ENCODE results near the gene KANSL1. TPM values are rescaled to one million over a fixed set of nuclear protein-coding genes. Genes with fewer than 3 reads are reported as not detected.

The KANSL1 gene
- polyA plus RNA-seq, 1 of the 3 experiments (the other 2 are of a cell fraction) = 10.0 TPM

DNA sequence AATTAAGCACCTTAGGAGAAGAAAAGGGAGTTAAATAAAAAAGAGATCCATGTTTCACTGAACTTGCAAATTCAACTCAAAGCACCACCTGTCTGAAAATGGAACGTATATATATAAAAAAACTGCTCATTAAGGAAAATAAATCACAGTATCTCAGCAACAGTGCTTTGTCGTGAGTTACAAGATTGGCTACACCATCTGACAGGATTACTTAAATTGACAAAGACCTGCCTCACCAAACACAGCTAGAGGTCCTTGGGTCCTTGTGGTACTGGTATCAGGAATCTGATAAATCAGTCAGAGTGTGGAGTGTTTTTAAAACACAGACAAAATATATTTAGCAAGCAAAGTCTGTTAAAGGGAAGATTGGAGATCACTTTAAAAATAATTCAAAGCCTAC is 63.9 kb downstream of the KANSL1 start:
- 76% methylated on average over 2 of the region's 2 CpGs for WGBS (ENCODE audit: low lambda C conversion rate)
- H3K4me1 ChIP-seq (ENCODE audit: control insufficient read depth in 1 of 2, insufficient read depth in 2 of 2, low read depth in 1 of 2, low read length in 1 of 2) = peaks cover 10 to 16% of the 10 kb centered on the region in 2 experiments; a peak in 3 of 4 replicates
- H3K9ac ChIP-seq = no peak overlapping the region
- POLR2A ChIA-PET = no interaction called here
- H3K79me2 ChIP-seq (ENCODE audit: insufficient read depth) = peaks cover 99% of the 10 kb centered on the region
- peaks cover 0 to 7% of the 10 kb centered on the region in 2 experiments for H3K36me3 ChIP-seq (replicated peaks in 1 of 2; ENCODE audit: control insufficient read depth in 1 of 2, insufficient read depth in 2 of 2, low read length in 1 of 2)
- H3K4me3 ChIP-seq (ENCODE audit: low read depth in 2 of 2, low read length in 1 of 2) = no peak overlapping the region
- H3K9me3 ChIP-seq = no peaks in the 10 kb centered on the region
- TF ChIP-seq EP300 (IDR thresholded peaks at IDR 0.05; ENCODE audit: borderline replicate concordance in 1 of 2, low read depth in 1 of 2, low read length in 1 of 2) (peak in 1 of 2 experiments; percentile 34; a peak in 1 of 4 replicates), TAF1 (IDR thresholded peaks at IDR 0.05; ENCODE audit: borderline replicate concordance, low read depth, low read length) (no peak), POLR2AphosphoS5 (IDR thresholded peaks at IDR 0.05; ENCODE audit: low read depth, low read length) (no peak), TCF12 (IDR thresholded peaks at IDR 0.05) (peak; percentile 50; the same call in 1 of the 2 replicates), GABPA (IDR thresholded peaks at IDR 0.05; ENCODE audit: low read depth) (no peak), NRF1 (IDR thresholded peaks at IDR 0.05; ENCODE audit: low read depth, low read length) (no peak), FOXJ3 (CRISPR knock-in tag; IDR thresholded peaks at IDR 0.05) (no peak), ELF1 (IDR thresholded peaks at IDR 0.05) (no peak), MXI1 (IDR thresholded peaks at IDR 0.05; ENCODE audit: low read depth, low read length) (no peak), FOXM1 (IDR thresholded peaks at IDR 0.05; ENCODE audit: low read depth) (no peak), RFX5 (IDR thresholded peaks at IDR 0.05; ENCODE audit: low read length) (no peak), GATA2 (CRISPR knock-in tag; IDR thresholded peaks at IDR 0.05) (peak; percentile 49; the same call in 1 of the 2 replicates), RCOR1 (IDR thresholded peaks at IDR 0.05; ENCODE audit: low read length) (no peak)
- TF ChIP-seq, protein P1, sequence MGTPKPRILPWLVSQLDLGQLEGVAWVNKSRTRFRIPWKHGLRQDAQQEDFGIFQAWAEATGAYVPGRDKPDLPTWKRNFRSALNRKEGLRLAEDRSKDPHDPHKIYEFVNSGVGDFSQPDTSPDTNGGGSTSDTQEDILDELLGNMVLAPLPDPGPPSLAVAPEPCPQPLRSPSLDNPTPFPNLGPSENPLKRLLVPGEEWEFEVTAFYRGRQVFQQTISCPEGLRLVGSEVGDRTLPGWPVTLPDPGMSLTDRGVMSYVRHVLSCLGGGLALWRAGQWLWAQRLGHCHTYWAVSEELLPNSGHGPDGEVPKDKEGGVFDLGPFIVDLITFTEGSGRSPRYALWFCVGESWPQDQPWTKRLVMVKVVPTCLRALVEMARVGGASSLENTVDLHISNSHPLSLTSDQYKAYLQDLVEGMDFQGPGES (IDR thresholded peaks at IDR 0.05; ENCODE audit: low read depth, low read length) = no peak
- TF ChIP-seq, protein P2, sequence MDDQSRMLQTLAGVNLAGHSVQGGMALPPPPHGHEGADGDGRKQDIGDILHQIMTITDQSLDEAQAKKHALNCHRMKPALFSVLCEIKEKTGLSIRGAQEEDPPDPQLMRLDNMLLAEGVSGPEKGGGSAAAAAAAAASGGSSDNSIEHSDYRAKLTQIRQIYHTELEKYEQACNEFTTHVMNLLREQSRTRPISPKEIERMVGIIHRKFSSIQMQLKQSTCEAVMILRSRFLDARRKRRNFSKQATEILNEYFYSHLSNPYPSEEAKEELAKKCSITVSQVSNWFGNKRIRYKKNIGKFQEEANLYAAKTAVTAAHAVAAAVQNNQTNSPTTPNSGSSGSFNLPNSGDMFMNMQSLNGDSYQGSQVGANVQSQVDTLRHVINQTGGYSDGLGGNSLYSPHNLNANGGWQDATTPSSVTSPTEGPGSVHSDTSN (IDR thresholded peaks at IDR 0.05) = peak; percentile 37; the same call in 1 of the 2 replicates
- TF ChIP-seq, protein P3, sequence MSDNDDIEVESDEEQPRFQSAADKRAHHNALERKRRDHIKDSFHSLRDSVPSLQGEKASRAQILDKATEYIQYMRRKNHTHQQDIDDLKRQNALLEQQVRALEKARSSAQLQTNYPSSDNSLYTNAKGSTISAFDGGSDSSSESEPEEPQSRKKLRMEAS (IDR thresholded peaks at IDR 0.05; ENCODE audit: low read depth) = no peak
- TF ChIP-seq, protein P4, sequence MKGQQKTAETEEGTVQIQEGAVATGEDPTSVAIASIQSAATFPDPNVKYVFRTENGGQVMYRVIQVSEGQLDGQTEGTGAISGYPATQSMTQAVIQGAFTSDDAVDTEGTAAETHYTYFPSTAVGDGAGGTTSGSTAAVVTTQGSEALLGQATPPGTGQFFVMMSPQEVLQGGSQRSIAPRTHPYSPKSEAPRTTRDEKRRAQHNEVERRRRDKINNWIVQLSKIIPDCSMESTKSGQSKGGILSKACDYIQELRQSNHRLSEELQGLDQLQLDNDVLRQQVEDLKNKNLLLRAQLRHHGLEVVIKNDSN (IDR thresholded peaks at IDR 0.05; ENCODE audit: borderline replicate concordance, low read depth) = no peak
- peaks cover 98% of the 10 kb centered on the region for H4K20me1 ChIP-seq (ENCODE audit: insufficient read depth)
- peak overlapping the region in 1 of 2 experiments; percentile 3; a peak in 1 of 4 replicates for H3K27ac ChIP-seq (ENCODE audit: low read depth in 2 of 2, low read length in 1 of 2)
- CTCF ChIA-PET = interaction anchor here (1.2 to 1.6 kb wide), 3 partner anchors 12 to 85 kb away, joined by 3 to 5 read pairs (median 3); no protein-coding TSS in a partner anchor
- no peaks in the 10 kb centered on the region for H3F3A ChIP-seq (replicated peaks; ENCODE audit: insufficient read depth)
- H3K27me3 ChIP-seq (ENCODE audit: insufficient read depth) = no peaks in the 10 kb centered on the region
- no peaks in the 10 kb centered on the region for H3K9me2 ChIP-seq
- no peak overlapping the region for H2AFZ ChIP-seq (ENCODE audit: low read depth)
- no peak overlapping the region for H3K4me2 ChIP-seq
- no peak for DNase-seq
